ENCODE measurements around the gene DGKB. TPM values are rescaled to one million over a fixed set of nuclear protein-coding genes. Genes with fewer than 3 reads are reported as not detected.

The DGKB gene
- polyA plus RNA-seq, 1 of the 3 experiments (the other 2 are of a cell fraction): 2.1 TPM

DNA sequence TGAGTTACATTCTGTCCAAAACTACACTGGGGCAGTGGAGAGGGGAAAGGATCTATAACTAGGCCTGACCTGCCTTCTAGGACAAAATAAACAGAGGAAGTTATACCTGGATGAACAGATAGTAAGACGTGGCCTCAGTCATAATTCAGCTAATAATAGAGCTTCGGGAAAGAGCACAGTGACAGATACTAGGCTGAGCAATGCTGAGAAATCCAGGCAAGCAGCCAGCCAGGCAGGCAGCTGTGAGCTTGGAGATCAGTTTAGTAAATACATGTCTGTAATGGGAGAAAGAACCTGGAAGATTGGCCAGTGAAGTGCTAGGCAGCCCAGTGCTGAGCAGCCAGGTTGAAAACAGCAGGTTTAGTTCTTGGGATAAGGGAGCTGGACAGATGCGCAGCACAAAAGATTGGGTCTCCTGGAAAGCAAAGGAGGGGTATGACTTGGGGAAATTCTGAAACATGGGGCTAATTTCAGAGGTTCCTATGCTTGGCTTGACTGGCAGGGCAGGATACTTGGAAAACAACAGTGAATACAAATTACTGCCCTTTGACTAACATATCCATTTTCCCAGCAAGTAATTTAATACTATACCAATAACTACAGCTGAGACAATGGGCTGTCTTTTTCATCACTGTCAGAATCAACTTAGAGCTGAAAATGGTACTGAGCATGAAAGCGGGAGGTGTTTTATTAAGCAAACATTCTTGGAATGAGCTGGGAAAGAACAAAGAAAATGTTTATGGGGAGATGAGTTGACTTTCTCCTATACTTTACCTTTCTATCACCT lies 140.8 kb downstream of the DGKB start:
- no peaks in the 10 kb centered on the region for H3K79me2 ChIP-seq (ENCODE audit: insufficient read depth)
- no peaks in the 10 kb centered on the region for H3K36me3 ChIP-seq (replicated peaks in 1 of 2; ENCODE audit: control insufficient read depth in 1 of 2, insufficient read depth in 2 of 2, low read length in 1 of 2)
- no peaks in the 10 kb centered on the region for H3K27me3 ChIP-seq (ENCODE audit: insufficient read depth)
- H4K20me1 ChIP-seq (ENCODE audit: insufficient read depth): no peaks in the 10 kb centered on the region
- POLR2A ChIA-PET: interaction anchor here (1.2 kb wide), 1 partner anchor 141 kb away, joined by 5 read pairs; the partner anchor contains the start of gene DGKB
- H3K4me2 ChIP-seq: peak overlapping the region; percentile 64
- peak overlapping the region; percentile 66; the same call in 1 of the 2 replicates for H2AFZ ChIP-seq (ENCODE audit: low read depth)
- no peak overlapping the region; a peak in 1 of 4 replicates for H3K4me3 ChIP-seq (ENCODE audit: low read depth in 2 of 2, low read length in 1 of 2)
- peak overlapping the region; percentile 77 to 82 for H3K27ac ChIP-seq (ENCODE audit: low read depth in 2 of 2, low read length in 1 of 2)
- peak overlapping the region; percentile 1; the same call in 1 of the 2 replicates for H3K9ac ChIP-seq
- peaks cover 43% of the 10 kb centered on the region for H3F3A ChIP-seq (replicated peaks; ENCODE audit: insufficient read depth)
- WGBS (ENCODE audit: low lambda C conversion rate): 44% methylated on average over 4 of the region's 4 CpGs
- H3K9me2 ChIP-seq: no peaks in the 10 kb centered on the region
- peaks cover 15 to 34% of the 10 kb centered on the region in 2 experiments for H3K4me1 ChIP-seq (ENCODE audit: control insufficient read depth in 1 of 2, insufficient read depth in 2 of 2, low read depth in 1 of 2, low read length in 1 of 2)
- no peak for DNase-seq
- CTCF ChIA-PET: interaction anchor here (1.1 to 2.6 kb wide), 5 partner anchors 14 to 254 kb away, joined by 3 to 6 read pairs (median 4); no protein-coding TSS in a partner anchor
- no peaks in the 10 kb centered on the region for H3K9me3 ChIP-seq
- TF ChIP-seq GABPA (IDR thresholded peaks at IDR 0.05; ENCODE audit: low read depth): no peak
- TF ChIP-seq YY1 (IDR thresholded peaks at IDR 0.05; ENCODE audit: low read depth): no peak
- peak; percentile 49 for TF ChIP-seq CHD2 (IDR thresholded peaks at IDR 0.05; ENCODE audit: low read length, partially characterized antibody)
- peak; percentile 65 for TF ChIP-seq RCOR1 (IDR thresholded peaks at IDR 0.05; ENCODE audit: low read length)
- no peak for TF ChIP-seq EZH2phosphoT487 (IDR thresholded peaks at IDR 0.05; ENCODE audit: borderline replicate concordance, low read depth)
- TF ChIP-seq PBX3 (IDR thresholded peaks at IDR 0.05): peak; percentile 93
- TF ChIP-seq SIN3A (IDR thresholded peaks at IDR 0.05; ENCODE audit: borderline replicate concordance, low read depth, low read length): no peak
- TF ChIP-seq FOXJ3 (CRISPR knock-in tag; IDR thresholded peaks at IDR 0.05): no peak
- no peak for TF ChIP-seq RFX5 (IDR thresholded peaks at IDR 0.05; ENCODE audit: low read length)
- TF ChIP-seq FOSL2 (IDR thresholded peaks at IDR 0.05; ENCODE audit: borderline replicate concordance, low read depth): peak; percentile 65
- TF ChIP-seq JUND (IDR thresholded peaks at IDR 0.05): peak; percentile 69
- peak; percentile 93 for TF ChIP-seq NFIC (IDR thresholded peaks at IDR 0.05; ENCODE audit: borderline replicate concordance)
- TF ChIP-seq NRF1 (IDR thresholded peaks at IDR 0.05; ENCODE audit: low read depth, low read length): no peak
- no peak for TF ChIP-seq SMC3 (IDR thresholded peaks at IDR 0.05; ENCODE audit: low read depth, low read length)
- TF ChIP-seq, protein P1, sequence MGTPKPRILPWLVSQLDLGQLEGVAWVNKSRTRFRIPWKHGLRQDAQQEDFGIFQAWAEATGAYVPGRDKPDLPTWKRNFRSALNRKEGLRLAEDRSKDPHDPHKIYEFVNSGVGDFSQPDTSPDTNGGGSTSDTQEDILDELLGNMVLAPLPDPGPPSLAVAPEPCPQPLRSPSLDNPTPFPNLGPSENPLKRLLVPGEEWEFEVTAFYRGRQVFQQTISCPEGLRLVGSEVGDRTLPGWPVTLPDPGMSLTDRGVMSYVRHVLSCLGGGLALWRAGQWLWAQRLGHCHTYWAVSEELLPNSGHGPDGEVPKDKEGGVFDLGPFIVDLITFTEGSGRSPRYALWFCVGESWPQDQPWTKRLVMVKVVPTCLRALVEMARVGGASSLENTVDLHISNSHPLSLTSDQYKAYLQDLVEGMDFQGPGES (IDR thresholded peaks at IDR 0.05; ENCODE audit: low read depth, low read length): 0 out of 2 replicates have a peak, but pooled peaks have one; percentile 20
- TF ChIP-seq TEAD4 (IDR thresholded peaks at IDR 0.05; ENCODE audit: borderline replicate concordance, insufficient read depth): peak; percentile 58; the same call in 1 of the 2 replicates
- no peak for TF ChIP-seq USF2 (IDR thresholded peaks at IDR 0.05; ENCODE audit: borderline replicate concordance, low read depth, low read length)
- peak; percentile 42; the same call in 1 of the 2 replicates for TF ChIP-seq POLR2AphosphoS5 (IDR thresholded peaks at IDR 0.05; ENCODE audit: low read depth, low read length)
- TF ChIP-seq ELF1 (IDR thresholded peaks at IDR 0.05): no peak
- TF ChIP-seq, protein P2, sequence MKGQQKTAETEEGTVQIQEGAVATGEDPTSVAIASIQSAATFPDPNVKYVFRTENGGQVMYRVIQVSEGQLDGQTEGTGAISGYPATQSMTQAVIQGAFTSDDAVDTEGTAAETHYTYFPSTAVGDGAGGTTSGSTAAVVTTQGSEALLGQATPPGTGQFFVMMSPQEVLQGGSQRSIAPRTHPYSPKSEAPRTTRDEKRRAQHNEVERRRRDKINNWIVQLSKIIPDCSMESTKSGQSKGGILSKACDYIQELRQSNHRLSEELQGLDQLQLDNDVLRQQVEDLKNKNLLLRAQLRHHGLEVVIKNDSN (IDR thresholded peaks at IDR 0.05; ENCODE audit: borderline replicate concordance, low read depth): no peak
- TF ChIP-seq MXI1 (IDR thresholded peaks at IDR 0.05; ENCODE audit: low read depth, low read length): 0 out of 2 replicates have a peak, but pooled peaks have one; percentile 30
- TF ChIP-seq, protein P3, sequence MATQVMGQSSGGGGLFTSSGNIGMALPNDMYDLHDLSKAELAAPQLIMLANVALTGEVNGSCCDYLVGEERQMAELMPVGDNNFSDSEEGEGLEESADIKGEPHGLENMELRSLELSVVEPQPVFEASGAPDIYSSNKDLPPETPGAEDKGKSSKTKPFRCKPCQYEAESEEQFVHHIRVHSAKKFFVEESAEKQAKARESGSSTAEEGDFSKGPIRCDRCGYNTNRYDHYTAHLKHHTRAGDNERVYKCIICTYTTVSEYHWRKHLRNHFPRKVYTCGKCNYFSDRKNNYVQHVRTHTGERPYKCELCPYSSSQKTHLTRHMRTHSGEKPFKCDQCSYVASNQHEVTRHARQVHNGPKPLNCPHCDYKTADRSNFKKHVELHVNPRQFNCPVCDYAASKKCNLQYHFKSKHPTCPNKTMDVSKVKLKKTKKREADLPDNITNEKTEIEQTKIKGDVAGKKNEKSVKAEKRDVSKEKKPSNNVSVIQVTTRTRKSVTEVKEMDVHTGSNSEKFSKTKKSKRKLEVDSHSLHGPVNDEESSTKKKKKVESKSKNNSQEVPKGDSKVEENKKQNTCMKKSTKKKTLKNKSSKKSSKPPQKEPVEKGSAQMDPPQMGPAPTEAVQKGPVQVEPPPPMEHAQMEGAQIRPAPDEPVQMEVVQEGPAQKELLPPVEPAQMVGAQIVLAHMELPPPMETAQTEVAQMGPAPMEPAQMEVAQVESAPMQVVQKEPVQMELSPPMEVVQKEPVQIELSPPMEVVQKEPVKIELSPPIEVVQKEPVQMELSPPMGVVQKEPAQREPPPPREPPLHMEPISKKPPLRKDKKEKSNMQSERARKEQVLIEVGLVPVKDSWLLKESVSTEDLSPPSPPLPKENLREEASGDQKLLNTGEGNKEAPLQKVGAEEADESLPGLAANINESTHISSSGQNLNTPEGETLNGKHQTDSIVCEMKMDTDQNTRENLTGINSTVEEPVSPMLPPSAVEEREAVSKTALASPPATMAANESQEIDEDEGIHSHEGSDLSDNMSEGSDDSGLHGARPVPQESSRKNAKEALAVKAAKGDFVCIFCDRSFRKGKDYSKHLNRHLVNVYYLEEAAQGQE (IDR thresholded peaks at IDR 0.05; ENCODE audit: low read depth, low read length): no peak
- peak; percentile 19; the same call in 1 of the 2 replicates for TF ChIP-seq RXRA (IDR thresholded peaks at IDR 0.05; ENCODE audit: borderline replicate concordance, low read depth)
- TF ChIP-seq GATA2 (CRISPR knock-in tag; IDR thresholded peaks at IDR 0.05): no peak; the same call in 1 of the 2 replicates
- TF ChIP-seq TCF12 (IDR thresholded peaks at IDR 0.05): peak; percentile 91
- peak; percentile 57 to 79; a peak in 3 of 4 replicates for TF ChIP-seq EP300 (IDR thresholded peaks at IDR 0.05; ENCODE audit: borderline replicate concordance in 1 of 2, low read depth in 1 of 2, low read length in 1 of 2)

All from SK-N-SH (cell line).